ENCODE results near the gene SESTD1.
A peak's percentile ranks its signal among the peaks of the same experiment; 100 is the strongest.
"Not testable (repeated sequence)": the region's sequence is repeated elsewhere in the genome, so short reads cannot be mapped to it uniquely, and the experiment has no call there.

SESTD1 gene

DNA sequence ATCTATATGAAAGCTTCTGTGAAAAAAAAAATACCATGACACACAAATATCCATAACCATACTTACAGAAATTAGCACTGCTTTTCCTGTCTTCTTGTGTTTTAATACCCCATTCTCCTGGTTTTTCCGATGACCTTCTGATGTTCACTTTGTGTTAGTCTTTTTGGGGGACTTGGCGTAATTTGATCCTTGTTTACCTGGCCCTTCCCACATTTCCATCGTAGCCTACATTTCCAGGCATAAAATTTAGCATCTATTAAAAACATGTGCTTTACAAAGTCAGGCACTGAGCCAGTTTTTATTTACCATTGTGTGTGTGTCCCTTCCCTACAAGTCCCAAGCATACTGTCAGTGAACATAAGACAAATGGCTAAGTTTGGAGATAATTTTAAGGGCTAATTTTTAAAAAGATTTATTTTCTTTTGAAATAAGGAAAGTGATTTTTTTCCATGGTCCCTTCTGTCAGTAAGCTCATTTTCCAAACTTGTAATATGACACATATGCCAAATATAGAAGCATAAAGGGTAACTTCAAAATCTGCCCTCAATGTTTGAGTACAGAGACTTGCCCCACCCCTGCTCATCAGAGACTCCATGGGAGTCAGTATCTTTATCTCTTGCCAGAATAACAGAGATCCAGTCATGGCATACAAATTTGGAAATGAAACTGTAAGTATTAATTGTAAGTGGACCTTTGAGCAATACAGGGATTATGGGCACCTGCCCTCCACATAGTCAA lies 27.3 kb downstream of the SESTD1 start:
- no peak for DNase-seq

DNA sequence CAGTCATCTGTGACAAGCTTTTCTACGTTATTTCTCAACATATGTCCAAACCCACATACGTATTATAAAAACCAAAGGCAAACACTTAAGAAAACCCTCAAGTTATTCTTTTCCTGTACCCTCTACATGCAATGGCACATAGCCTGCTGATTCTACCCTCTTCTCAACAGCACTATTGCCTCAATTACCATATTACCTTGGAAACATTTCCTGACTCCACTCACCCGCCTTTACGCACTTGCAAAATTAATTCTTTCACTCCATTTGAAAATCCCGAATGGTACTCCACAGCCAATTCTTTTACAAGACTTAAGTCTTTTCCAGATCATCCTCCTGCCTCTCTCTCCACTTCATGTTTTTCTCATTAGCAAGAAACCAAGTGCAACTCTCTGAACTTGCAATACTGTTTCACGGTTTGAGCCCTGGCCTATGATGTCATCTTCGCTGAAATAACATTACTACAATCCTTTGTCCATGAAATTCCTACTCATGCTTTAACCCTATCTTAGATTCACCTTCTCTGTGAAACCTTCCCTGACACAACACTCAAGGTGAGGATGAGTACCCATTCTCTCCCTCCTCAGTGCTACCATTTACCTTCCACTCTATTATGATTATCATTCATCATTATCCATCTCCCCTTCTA lies 29.0 kb downstream of the SESTD1 start:
- DNase-seq: no peak

DNA sequence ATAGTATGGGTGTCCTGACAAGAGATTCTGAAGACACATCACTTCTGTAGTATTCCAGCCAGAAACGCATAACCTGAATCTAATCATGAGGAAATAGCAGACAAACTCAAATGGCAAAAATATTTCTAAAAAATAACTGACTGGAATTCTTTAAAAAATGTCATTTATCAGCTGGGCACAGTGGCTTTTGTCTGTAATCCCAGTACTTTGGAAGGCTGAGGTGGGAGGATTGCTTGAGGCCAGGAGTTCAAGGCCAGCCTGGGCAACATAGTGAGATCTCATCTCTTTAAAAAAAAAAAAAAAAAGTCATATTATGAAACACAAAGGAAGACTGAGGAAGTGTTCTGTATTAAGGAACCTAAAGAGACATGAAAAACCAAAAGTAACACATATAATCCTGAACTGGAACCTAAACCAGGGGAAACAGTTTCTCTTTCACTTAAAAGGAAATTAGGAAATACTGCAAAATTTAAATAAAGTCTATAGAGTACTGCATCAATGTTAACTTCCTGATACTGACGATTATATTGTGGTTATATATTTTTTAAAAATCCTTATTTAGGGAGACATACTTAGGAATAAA lies 29.9 kb downstream of the SESTD1 start:
- DNase-seq: no peak

DNA sequence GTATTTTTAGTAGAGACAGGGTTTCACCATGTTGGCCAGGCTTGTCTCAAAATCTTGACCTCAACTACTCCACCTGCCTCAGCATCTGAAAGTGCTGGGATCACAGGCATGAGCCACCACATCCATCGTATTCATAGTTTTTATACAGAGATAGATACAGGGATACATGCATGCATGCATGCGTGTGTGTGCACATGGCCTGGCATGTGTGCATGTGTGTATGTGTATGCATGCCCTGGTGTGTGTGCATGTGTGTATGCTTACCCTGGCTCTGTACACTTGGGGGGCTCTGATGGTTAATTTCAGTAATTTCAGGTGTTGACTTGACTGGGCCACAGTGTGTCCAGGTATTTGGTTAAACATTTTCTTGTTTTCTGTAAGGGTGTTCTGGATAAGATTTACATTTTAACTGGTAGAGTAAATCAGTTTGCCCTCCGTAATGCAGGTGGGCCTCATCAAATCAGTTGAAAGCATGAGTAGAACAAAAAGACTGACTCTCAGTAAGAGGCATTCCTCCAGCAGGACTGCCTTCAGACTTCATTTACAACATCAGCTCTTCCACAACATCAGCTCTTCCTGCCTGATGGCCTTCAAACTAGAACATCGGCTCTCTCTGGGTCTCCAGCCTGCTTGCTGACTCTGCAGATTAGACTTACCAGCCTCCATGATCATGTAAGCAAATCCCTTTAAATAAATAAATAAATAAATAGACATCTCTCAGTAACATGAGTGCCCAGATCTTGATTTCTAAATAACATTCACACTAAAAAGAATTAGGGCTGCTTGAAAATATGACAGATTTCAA lies 30.8 kb downstream of the SESTD1 start:
- no peak for DNase-seq

DNA sequence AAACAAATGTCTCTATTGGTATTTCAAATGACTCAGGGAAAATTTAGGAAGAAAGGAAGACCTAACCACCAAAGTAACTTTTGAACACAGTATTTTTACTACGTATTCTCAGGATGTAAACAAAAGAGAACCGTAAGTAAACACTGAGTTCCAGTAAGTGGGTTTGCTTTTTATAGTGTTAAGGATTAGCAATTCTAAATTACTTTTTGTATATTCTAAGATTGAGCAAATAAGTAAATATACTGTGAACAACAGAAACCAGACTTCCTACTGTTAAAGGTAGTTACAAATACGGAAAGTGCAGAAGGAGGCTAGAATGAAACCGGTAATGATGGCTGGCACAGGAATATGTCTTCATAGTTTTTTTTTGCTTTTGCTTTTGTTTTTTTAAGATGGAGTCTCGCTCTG lies 31.5 kb downstream of the SESTD1 start:
- no peak for DNase-seq

DNA sequence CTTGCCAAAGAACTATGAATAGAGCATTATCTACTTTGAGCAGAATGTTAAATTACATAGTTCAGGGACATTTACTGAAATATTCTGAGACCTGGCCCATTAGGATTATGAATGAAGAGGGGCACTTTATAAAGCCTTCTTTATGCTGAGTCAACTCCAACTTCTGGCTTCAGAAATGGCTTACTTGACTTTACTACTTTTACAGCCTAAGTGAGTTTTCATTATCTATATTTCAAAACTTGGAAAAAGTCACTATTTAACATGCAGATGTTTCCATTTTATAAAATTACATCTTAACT lies 37.7 kb downstream of the SESTD1 start:
- DNase-seq: no peak

DNA sequence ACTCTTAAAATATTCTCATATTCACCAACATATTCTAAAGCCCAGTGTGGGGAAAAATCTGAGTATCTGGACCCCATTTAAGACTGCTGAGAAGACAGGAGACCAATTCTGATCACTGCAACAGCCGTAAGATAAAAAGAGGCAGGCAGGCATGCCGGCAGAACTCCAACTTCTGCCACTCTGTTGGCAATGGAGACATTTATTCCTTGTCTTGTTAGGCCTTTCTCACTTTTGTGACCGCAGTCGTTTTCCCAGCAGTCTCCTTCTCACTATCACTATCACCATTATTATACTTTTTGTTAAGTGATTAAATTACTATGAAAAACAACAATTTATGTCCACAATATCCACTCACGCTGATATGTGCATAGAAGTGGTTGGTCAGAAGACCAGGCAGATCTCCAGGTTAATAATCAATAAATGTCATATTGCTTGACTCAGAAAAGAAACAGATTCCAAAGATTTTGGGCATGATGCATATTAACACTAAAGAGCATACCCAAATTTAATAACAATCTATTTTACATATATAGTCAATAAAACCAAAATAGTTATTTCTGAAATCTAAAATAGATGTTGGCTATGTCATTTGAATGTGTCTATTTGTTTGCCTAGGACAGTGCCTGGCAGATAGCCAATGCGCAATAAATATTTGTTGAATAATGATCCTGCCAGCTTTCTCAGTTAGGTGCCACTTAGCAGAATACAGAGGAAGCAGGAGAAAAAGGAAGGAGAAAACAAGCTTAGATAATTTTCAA lies 38.2 kb downstream of the SESTD1 start:
- DNase-seq: no peak

DNA sequence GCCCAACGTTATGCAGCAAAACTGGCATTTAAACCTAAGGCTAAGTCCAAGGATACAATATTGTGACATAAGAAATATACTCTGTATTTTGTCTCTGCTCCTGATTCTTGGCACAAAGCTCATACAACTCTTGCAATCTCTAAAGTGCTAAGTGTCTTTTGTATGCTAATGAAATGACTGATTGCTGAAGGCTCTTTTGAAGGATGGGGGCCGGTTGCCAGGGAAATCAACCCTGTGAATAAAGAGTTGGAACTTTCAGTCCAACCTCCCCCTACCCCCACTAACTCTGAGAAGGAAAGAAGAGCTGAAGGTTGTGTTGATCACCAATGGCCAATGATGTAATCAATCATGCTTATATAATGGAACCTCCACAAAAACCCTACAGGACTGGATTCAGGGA lies 40.3 kb downstream of the SESTD1 start:
- DNase-seq: no peak

DNA sequence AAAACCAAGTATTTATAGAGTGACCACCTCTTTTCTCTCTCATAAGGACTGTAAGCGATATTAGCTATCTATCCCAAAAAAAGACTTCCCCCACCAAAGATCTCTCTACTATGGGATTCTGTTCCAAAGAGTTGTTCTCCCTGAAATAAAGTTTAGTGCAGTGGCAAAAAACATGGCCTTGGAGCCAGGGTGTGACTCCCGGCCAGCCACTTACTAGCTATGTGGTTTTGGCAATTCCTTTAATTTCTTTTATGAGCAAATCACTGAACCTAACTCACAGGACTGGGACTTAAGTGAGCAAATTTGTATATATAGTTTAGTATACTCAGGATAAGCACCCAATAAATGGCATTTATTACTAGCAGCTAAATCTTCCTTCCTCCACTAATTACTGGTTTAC lies 42.6 kb downstream of the SESTD1 start:
- DNase-seq: no peak

DNA sequence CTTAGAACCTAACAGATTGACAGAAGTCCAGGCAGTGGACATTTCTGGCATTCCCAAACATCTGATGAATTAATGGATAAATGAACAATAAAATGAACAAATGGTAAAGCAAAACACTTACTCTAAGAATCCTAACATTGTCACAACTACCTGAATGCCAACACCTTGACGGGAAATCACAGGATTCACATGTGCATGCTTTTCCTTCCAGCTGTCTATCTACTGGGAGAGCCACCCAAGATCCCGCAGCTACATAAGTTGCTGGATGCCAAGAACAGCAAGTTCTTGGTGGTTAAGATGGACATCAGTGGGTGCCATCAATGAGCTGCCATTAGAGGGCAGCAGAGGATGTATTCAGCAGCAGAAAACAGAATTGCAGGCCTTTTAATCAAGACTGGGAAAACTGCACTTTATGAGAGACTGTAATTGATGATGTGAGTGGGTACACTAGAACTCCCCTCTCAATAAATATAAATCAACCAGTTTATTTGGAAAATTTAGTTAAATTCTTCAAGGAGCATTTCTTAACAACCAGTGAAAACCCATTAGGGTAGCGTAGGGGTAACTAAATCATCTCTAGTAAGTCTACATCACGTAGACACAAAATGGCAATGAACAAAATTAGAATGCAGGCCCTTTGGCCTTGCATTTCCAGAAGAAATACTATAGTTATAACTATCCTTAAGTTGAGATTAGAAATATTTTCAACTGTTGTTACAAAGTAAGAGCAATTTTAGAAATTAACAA lies 45.6 kb downstream of the SESTD1 start:
- peak; percentile 31 for DNase-seq

DNA sequence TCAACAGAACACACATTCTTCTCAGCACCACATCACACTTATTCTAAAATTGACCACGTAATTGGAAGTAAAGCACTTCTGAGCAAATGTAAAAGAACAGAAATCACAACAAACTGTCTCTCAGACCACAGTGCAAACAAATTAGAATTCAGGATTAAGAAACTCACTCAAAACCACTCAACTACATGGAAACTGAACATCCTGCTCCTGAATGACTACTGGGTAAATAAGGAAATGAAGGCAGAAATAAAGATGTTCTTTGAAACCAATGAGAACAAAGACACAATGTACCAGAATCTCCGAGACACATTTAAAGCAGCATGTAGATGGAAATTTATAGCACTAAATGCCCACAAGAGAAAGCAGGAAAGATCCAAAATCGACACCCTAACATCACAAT lies 50.0 kb downstream of the SESTD1 start:
- DNase-seq: not testable (repeated sequence)

DNA sequence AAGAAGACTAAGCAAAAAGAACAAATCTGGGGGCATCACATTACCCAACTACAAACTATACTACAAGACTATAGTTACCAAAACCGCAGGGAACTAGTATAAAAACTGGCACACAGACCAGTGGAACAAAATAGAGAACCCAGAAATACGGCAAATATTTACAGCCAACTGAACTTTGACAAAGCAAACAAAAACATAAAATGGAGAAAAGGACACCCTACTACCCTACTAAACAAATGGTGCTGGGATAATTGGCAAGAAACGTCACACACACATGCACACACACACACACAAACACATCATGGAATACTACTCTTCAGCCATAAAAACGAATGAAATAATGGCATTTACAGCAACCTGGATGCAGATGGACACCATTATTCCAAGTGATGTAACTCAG lies 53.3 kb downstream of the SESTD1 start:
- no peak for DNase-seq

DNA sequence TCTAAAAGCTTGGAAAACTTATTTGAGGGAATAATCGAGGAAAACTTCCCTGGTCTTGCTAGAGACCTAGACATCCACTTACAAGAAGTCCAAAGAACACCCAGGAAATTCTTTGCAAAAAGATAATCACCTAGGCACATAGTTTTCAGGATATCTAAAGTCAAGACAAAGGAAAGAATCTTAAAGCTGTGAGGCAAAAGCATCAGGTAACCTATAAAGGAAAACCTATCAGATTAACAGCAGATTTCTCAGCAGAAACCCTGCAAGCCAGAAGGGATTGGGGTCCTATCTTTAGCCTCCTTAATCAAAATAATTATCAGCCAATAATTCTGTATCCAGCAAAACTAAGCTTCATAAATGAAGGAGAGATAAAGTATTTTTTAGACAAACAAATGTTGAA lies 56.4 kb downstream of the SESTD1 start:
- not testable (repeated sequence) for DNase-seq

DNA sequence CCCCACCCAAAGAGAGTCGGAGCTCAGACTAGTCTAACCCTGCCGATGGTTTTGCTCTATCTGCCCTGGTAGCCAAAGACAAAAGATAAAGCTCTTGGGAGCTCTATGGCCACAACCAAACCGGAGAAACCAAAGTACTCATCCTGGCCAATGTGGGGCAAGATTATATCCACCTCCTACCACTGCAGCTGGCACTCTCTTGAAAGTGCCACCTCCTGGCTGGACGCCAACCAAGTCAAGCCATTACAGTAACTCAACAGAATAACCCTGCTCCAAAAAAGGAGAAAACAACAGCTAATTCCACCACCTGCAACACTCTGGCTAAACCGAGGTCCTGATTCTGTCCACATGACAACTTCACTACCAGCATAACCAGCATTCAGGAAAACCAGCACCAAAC lies 57.6 kb downstream of the SESTD1 start:
- no peak for DNase-seq

DNA sequence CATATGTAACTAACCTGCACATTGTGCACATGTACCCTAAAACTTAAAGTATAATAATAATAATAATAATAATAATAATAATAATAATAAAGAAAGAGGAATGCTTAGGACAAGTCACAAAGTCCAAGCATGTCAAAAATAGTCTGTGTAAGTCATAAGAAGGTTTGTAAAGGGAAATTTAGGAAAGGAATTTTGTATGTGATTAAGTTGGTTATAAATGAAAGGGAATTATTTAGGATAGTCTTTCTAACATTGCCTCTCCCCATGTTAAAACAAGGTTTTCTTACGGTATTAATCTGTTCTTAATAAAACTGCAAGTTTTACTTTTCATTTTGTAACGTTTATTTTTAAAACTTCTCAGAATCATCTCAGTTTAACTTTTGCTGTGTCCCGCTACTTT lies 62.8 kb downstream of the SESTD1 start:
- DNase-seq: no peak

DNA sequence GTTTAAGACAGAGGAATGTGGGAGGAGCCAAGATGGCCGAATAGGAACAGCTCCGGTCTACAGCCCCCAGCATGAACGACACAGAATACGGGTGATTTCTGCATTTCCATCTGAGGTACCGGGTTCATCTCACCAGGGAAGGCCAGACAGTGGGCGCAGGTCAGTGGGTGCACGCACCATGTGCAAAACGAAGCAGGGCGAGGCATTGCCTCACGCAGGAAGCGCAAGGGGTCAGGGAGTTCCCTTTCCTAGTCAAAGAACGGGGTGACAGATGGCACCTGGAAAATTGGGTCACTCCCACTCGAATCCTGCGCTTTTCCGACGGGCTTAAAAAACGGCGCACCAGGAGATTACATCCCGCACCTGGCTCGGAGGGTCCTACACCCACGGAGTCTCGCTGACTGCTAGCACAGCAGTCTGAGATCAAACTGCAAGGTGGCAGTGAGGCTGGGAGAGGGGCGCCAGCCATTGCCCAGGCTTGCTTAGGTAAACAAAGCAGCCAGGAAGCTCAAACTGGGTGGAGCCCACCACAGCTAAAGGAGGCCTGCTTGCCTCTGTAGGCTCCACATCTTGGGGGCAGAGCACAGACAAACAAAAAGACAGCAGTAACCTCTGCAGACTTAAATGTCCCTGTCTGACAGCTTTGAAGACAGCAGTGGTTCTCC lies 68.6 kb downstream of the SESTD1 start:
- not testable (repeated sequence) for DNase-seq

DNA sequence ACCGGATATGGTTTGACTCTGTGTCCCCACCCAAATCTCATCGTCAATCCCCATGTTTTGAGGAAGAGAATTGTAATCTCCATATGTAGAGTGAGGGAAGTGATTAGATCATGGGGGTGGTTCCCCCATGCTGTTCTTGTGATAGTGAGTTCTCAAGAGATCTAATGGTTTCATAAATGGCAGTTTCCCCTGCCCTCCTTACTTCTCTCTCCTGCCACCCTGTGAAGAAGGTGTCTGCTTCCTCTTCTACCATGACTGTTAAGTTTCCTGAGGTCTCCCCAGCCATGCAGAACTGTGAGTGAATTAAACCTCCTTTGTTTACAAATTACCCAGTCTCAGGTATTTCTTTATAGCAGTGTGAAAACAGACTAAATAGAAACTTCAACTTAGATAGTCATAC lies 69.5 kb downstream of the SESTD1 start:
- DNase-seq: no peak

DNA sequence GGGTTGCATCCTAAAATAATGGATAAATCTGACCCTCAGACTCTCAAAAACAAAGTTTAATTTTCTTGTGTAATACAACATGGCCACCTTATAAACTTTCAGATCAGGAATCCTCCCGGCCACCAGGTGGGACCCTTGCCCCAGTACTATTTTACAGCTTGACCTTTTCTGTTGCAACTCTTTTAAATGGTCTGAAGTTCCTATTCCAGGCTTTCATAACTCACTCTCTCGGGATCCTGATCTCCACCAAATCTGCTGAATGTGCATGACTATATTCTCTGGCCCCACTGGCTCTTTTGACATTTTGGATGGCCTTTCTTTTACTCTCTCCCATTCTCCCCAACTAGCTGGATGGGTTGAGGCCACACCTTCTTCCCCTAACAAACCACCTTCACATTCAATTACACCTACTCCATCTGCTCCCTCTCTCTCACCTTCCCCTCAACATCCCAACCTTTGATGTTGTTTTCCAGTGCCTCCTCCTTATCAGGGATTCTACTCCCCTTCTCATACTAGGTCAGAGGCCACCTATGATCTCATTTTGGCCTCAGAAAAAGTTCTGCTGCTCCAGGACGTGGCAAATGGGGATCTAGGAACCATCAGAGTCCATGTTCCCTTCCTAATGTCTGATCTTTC lies 70.8 kb downstream of the SESTD1 start:
- DNase-seq: no peak

DNA sequence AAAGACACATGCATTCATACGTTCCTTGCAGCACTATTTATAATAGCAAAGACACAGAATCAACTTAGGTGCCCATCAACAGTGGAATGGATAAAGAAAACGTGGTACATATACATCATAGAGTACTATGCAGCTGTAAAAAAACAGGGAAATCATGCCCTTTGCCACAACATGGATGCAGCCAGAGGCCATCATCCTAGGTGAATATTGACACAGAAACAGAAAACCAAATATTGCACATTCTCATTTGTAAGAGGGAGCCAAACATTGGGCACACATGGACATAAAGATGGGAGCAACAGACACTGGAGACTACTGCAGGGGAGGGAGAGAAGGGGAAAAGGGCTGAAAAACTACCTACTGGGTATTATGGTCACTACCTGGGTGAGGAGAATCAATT lies 73.5 kb downstream of the SESTD1 start:
- no peak for DNase-seq

DNA sequence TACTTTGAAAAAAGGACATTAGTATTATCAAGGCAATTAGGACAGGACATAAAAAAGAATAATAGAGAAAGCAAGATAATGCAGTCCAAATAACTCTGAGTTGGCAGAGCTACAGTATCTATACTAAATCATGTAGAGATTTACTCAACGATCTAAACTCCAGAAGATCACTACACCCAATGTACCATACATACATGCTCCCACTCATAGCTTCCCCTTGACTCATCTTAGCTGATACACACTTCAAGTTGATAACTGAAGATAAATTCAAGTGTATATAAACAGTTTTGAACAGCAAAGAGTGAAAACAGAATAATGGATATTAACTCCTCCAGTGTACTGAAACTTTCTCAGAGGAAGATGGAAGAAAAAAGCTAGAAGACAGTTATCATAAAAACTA lies 78.5 kb downstream of the SESTD1 start:
- no peak for DNase-seq

DNA sequence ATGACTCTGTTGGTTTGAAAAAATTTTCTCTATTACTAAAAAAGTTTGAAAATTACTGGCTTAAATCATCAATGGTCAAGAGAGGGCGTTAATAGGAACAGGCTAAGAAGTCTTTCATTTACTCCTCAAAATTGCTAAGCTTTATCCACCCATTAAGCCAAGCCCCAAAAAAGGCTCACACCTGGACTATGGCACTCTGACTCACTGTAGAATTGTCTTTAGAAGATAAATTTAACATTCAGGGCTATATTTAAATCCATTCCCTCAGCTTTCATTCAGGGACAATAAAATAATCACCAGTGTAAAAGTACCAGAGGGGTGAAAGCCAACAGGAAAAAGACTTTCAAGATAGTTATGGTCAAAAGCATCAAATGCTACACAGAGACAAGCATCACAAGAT lies 80.0 kb downstream of the SESTD1 start:
- DNase-seq: no peak

Data from NCI-H1436 (cell line).